HG02642 (cell line): ENCODE measurements around the gene SFTPD.
A peak's percentile ranks its signal among the peaks of the same experiment; 100 is the strongest.

ENCODE experiments used
- ATAC-seq: cut with Tn5 transposase; IDR thresholded peaks from one replicate; pipeline ENCODE4 v1.9.1; 2021; ENCODE audit warnings: mild to moderate bottlenecking; ENCODE audit not compliant: unreplicated experiment, poor library complexity

Gene SFTPD

GRCh38 chr10:79946271-79947082, 2.4 kb downstream of the SFTPD start:
- no peak for ATAC-seq

- no peak for ATAC-seq
Measured at GRCh38 chr10:79944428-79945395, 4.2 kb downstream of the SFTPD start.

- ATAC-seq = no peak
Measured at GRCh38 chr10:79943871-79944270, 5.0 kb downstream of the SFTPD start.

- no peak for ATAC-seq
Measured at GRCh38 chr10:79942261-79943185, 6.4 kb downstream of the SFTPD start.

GRCh38 chr10:79941585-79942210, 7.2 kb downstream of the SFTPD start:
- no peak for ATAC-seq

GRCh38 chr10:79941146-79941545, 7.8 kb downstream of the SFTPD start:
- no peak for ATAC-seq

- no peak for ATAC-seq
Measured at GRCh38 chr10:79940431-79940830, 8.5 kb downstream of the SFTPD start.

- ATAC-seq = no peak
Measured at GRCh38 chr10:79939969-79940368, 8.9 kb downstream of the SFTPD start.

GRCh38 chr10:79938728-79939406, 10.0 kb downstream of the SFTPD start:
- peak; percentile 66 for ATAC-seq

GRCh38 chr10:79937701-79938151, 11.2 kb downstream of the SFTPD start:
- no peak for ATAC-seq

GRCh38 chr10:79936625-79937615, 12.0 kb downstream of the SFTPD start:
- ATAC-seq = no peak

- no peak for ATAC-seq
Measured at GRCh38 chr10:79933961-79934360, 14.9 kb downstream of the SFTPD start.

- ATAC-seq = no peak
Measured at GRCh38 chr10:79932841-79933379, 16.0 kb downstream of the SFTPD start.

GRCh38 chr10:79932307-79932706, 16.6 kb downstream of the SFTPD start:
- no peak for ATAC-seq

GRCh38 chr10:79930751-79931150, 18.2 kb downstream of the SFTPD start:
- ATAC-seq = no peak

- no peak for ATAC-seq
Measured at GRCh38 chr10:79930267-79930666, 18.6 kb downstream of the SFTPD start.

GRCh38 chr10:79929409-79929904, 19.4 kb downstream of the SFTPD start:
- ATAC-seq = peak; percentile 88
